ENCODE measurements around the gene NOS1AP.

GRCh38 chr1:162265983-162266382, 196.5 kb downstream of the NOS1AP start:
- TF ChIP-seq CTCF (IDR thresholded peaks at IDR 0.05; ENCODE audit: low read length), result no peak
- no peak for TF ChIP-seq EZH2 (IDR thresholded peaks at IDR 0.05; ENCODE audit: borderline replicate concordance, low read length)

All from OCI-LY1 (cell line).